Colonic mucosa (tissue), 4 donors: ENCODE data around the gene GREB1. TPM values are rescaled to one million over a fixed set of nuclear protein-coding genes. Genes with fewer than 3 reads are reported as not detected.

ENCODE experiments used
- DNase-seq: peaks from one replicate; pipeline ENCODE4 v3.0.0-alpha.2; 2020
- H3K27ac ChIP-seq: fragments of 200-600 bp; one replicate; pipeline ENCODE4 v1.8.0; 2021
- H3K27me3 ChIP-seq: fragments of 200-600 bp; one replicate; pipeline ENCODE4 v1.8.0; 2021
- H3K36me3 ChIP-seq: fragments of 200-600 bp; one replicate; pipeline ENCODE4 v1.8.0; 2021
- H3K4me1 ChIP-seq: fragments of 200-600 bp; one replicate; pipeline ENCODE4 v1.8.0; 2021; ENCODE audit warnings: mild to moderate bottlenecking
- H3K4me3 ChIP-seq: fragments of 200-600 bp; one replicate; pipeline ENCODE4 v1.8.0; 2021
- H3K9ac ChIP-seq, 2 donors: one replicate each; pipeline ENCODE4 v1.7.0; 2013; ENCODE audit warnings: control low read depth in 2 of 2, low read depth in 2 of 2, low read length in 2 of 2
- H3K9me3 ChIP-seq: fragments of 200-600 bp; one replicate; pipeline ENCODE4 v1.8.0; 2021
- intact Hi-C: fragments of 100-400 bp; cut with DNase I; formaldehyde crosslinking; loops from one replicate; pipeline ENCODE4 v1.14.1; 2022
- total RNA-seq, 2 donors: library from RNA; stranded (reverse); fragmentation: NEBNext Ultra II Directional in 1 of 2; extraction: Animal tissue kit (Norgen Biotek cat#: 25700) in 1 of 2; gene quantifications; one replicate each; pipeline ENCODE4 v1.2.1, GENCODE V29; 2021
- TF ChIP-seq, protein P1 (sequence below): fragments of 200-600 bp; IDR thresholded peaks from one replicate; pipeline ENCODE4 v1.8.0; 2022; ENCODE audit warnings: antibody characterized with exemption, mild to moderate bottlenecking
- donor health status: healthy.
- donor health status: DM: no; HTN: no; CAD: no.
- donor health status: DM: no; HTN: no; CAD: no.

Gene GREB1
- total RNA-seq, 2 donors from 2014 or later: 0.77 to 1.1 TPM

DNA sequence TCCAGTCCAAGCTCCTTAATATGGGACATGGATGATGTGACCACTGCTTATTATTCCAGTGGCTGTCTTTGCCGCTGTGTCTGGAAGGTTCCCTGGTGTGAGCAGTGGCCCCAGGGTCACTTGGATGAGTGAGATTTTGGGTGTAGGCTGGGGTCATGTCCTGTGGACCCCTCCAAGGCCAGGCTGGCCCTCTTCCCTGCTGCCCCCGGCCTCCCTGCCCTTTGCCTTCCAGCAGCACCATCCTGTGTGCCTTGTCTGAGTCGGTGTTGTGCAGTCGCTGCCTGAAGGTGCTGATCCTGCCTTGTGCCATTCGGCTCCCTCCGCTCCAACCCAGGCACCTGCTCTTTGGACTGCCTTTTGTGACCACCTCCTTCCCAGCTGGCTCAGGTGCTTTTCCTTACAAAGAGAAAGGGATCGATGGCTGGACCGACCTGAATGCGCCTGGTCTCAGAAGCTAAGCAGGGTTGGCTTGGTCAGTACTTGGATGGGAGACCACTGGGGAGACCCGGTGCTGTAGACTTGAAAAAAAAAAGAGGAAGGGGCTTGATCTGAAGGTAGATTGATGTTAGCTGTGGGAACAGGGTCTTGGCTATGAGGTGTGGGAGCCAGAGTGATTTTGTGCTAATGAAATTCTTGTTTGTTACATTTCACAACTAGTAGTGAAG is 16.7 kb upstream of the GREB1 start:
- intact Hi-C loops: no loop called here
- no peaks in the 10 kb centered on the region for H3K4me1 ChIP-seq
- no peak for DNase-seq

GRCh38 chr2:11517906-11518305 is 15.9 kb upstream of the GREB1 start:
- Histone ChIP-seq H3K4me1 (no peaks in the 10 kb centered on the region), H3K9ac (no peak overlapping the region), H3K4me3 (no peak overlapping the region), H3K9me3 (no peaks in the 10 kb centered on the region), H3K36me3 (no peaks in the 10 kb centered on the region), H3K27ac (no peak overlapping the region), H3K27me3 (no peaks in the 10 kb centered on the region)
- intact Hi-C loops: no loop called here
- DNase-seq: no peak
- TF ChIP-seq, protein P1, sequence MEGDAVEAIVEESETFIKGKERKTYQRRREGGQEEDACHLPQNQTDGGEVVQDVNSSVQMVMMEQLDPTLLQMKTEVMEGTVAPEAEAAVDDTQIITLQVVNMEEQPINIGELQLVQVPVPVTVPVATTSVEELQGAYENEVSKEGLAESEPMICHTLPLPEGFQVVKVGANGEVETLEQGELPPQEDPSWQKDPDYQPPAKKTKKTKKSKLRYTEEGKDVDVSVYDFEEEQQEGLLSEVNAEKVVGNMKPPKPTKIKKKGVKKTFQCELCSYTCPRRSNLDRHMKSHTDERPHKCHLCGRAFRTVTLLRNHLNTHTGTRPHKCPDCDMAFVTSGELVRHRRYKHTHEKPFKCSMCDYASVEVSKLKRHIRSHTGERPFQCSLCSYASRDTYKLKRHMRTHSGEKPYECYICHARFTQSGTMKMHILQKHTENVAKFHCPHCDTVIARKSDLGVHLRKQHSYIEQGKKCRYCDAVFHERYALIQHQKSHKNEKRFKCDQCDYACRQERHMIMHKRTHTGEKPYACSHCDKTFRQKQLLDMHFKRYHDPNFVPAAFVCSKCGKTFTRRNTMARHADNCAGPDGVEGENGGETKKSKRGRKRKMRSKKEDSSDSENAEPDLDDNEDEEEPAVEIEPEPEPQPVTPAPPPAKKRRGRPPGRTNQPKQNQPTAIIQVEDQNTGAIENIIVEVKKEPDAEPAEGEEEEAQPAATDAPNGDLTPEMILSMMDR: no peak

More for the DNA sequence above, 16.7 kb upstream of the GREB1 start:
- no peak overlapping the region for H3K27ac ChIP-seq
- TF ChIP-seq, protein P1: no peak
- no peak overlapping the region for H3K4me3 ChIP-seq
- H3K9me3 ChIP-seq: no peaks in the 10 kb centered on the region
- H3K27me3 ChIP-seq: no peaks in the 10 kb centered on the region
- H3K9ac ChIP-seq: no peak overlapping the region
- no peaks in the 10 kb centered on the region for H3K36me3 ChIP-seq

GRCh38 chr2:11520092-11520693 is 13.7 kb upstream of the GREB1 start:
- Histone ChIP-seq H3K4me1 (no peaks in the 10 kb centered on the region), H3K4me3 (no peak overlapping the region), H3K36me3 (no peaks in the 10 kb centered on the region), H3K9ac (no peak overlapping the region), H3K27me3 (no peaks in the 10 kb centered on the region), H3K9me3 (no peaks in the 10 kb centered on the region), H3K27ac (no peak overlapping the region)
- intact Hi-C loops: no loop called here
- TF ChIP-seq, protein P1: no peak
- DNase-seq: no peak

GRCh38 chr2:11521775-11522174 is 12.1 kb upstream of the GREB1 start:
- no peak overlapping the region for H3K27ac ChIP-seq

DNA sequence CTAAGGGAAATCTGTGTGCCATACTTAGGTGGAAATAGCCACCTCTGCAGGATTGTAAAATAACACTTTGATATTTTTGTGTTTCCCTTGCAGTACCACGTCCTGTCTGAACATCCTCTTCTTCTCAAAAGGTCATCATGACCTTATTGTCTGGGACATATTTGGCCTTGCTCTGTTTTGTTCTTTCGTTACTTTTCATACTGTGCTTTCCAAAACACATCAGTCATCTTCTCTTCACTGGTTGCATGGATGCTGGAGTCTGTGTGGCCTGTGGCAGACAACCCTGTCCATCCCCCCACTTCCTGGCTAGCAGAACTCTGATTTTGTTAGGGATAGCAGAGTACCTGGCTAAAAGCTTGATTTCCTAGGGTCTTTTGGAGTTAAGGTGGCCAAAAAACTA is 9.4 kb upstream of the GREB1 start:
- no peaks in the 10 kb centered on the region for H3K36me3 ChIP-seq
- no peaks in the 10 kb centered on the region for H3K27me3 ChIP-seq
- DNase-seq: no peak
- no peaks in the 10 kb centered on the region for H3K4me1 ChIP-seq
- no peak overlapping the region for H3K9ac ChIP-seq
- H3K9me3 ChIP-seq: no peaks in the 10 kb centered on the region
- no peak overlapping the region for H3K27ac ChIP-seq
- intact Hi-C loops: no loop called here
- TF ChIP-seq, protein P1: no peak
- no peak overlapping the region for H3K4me3 ChIP-seq

More at GRCh38 chr2:11521775-11522174, 12.1 kb upstream of the GREB1 start:
- TF ChIP-seq, protein P1: no peak
- H3K4me1 ChIP-seq: no peaks in the 10 kb centered on the region
- no peak overlapping the region for H3K4me3 ChIP-seq
- DNase-seq: no peak
- H3K9ac ChIP-seq: no peak overlapping the region
- no peaks in the 10 kb centered on the region for H3K27me3 ChIP-seq
- no peaks in the 10 kb centered on the region for H3K36me3 ChIP-seq
- intact Hi-C loops: no loop called here
- no peaks in the 10 kb centered on the region for H3K9me3 ChIP-seq
